Gastrocnemius medialis (tissue), 4 donors: Measurements from ENCODE around the gene PSG5.

Source experiments
- CTCF ChIP-seq, 5 experiments: fragments of 450-650 bp in 3 of 5; fragments of 200-600 bp in 2 of 5; sonication (generic) in 2 of 5; IDR thresholded peaks in 4 of 5; conservative IDR thresholded peaks in 1 of 5; 1 replicate in 4 of 5; 2 replicates in 1 of 5; pipeline ENCODE4 v1.5.1; 2016 to 2019; ENCODE audit warnings: antibody characterized with exemption in 5 of 5, mild to moderate bottlenecking in 3 of 5, moderate library complexity in 3 of 5
- POLR2A ChIP-seq, 2 donors: fragments of 450-650 bp; IDR thresholded peaks; one replicate each; pipeline ENCODE4 v1.6.1; 2017; ENCODE audit warnings: antibody characterized with exemption in 2 of 2, mild to moderate bottlenecking in 2 of 2, moderate library complexity in 2 of 2

DNA sequence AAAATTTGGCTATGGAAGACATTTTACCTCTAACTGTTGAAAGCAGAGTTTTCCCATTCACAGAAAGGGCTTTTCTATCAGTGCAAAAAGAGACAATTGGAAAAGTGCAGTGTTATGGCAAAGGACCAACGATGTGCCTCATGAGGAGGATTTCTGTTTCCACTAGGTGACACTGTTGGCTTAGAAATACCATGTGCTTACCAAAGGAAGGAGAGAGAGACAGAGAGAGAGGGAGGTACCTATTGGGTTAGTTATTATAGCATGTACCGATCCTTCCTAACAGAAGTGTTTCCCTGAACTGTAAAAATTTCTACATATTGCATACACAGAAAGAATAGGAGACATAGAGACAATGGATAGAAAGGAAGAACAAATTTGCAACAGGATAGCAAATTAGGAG is 43.0 kb upstream of the PSG5 start:
- TF ChIP-seq POLR2A (IDR thresholded peaks at IDR 0.05) (no peak), CTCF (IDR thresholded peaks at IDR 0.05 in 4 of 5, conservative IDR thresholded peaks at IDR 0.05 in 1 of 5) (no peak)
